GM13976 (cell line): ENCODE data around the gene HSPD1.

Experiments used
- DNase-seq: peaks from one replicate; pipeline ENCODE4 v3.0.0; 2012; ENCODE audit warnings: low spot score
- CTCF ChIP-seq: IDR thresholded peaks from 2 replicates; pipeline ENCODE4 v1.5.1; 2012; ENCODE audit warnings: borderline replicate concordance, mild to moderate bottlenecking; ENCODE audit not compliant: insufficient read depth; ENCODE audit errors: extremely low read depth, missing control alignments, control extremely low read depth
- in situ Hi-C: fragments of 300-500 bp; cut with MboI; formaldehyde crosslinking; loops from one replicate; pipeline ENCODE4 v1.12.0; 2022; ENCODE audit warnings: low sequenced_read_pairs, mixed read lengths, inconsistent platforms; ENCODE audit not compliant: unreplicated experiment

Gene HSPD1

GRCh38 chr2:197517150-197517549 lies 17.5 kb upstream of the HSPD1 start:
- TF ChIP-seq CTCF, result no peak
- in situ Hi-C loops, result no loop called here
- no peak for DNase-seq

DNA sequence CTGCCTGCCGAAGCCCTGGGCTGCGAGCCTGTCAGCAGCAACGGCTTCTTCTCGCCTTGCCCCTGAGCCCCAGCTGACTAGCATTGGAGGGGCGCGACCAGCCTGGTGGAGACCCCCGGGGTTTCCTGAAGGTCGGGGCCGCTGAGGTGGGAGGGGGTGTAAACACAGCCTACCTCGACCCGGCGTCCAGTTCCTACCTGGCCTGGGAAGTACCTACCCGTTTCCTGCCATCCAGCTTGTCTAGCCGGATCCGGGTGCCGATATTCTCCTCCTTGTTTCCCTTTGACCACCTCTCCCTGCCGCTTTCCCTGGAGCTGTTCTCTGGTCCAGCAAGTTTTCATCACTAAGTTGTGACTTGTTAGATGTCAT lies 16.7 kb upstream of the HSPD1 start:
- in situ Hi-C loops, result no loop called here
- DNase-seq, result peak; percentile 40
- no peak for TF ChIP-seq CTCF

DNA sequence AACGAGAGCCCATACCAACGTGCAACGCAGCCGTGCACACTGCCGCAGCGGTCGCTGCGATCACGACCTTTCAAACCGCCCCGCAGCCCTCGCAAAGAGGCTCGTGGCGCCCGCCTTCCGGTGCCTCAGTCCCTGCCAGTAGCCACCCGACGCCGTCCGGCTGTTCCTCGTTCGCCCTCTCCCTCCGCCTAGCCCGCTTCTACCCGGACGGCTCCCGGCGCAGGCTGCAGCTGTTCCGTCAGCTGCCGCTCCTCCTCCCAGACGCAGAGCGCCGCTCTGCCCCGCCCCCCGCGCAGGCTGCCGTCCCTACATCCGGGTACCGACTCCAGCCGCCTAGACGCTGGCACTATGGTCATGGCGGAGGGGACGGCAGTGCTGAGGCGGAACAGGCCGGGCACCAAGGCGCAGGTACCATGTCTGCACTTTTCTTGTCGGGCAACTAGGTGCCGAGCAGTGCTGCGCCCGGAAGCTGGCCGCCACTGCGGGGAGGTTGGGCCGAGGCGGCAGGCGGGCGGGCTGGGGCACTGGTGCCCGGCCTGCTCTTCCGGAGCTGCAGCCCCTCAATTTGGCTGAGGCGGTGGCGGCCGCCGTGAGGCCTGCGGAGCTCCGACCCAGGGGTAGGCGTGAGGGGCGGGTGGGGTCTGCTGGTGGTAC lies 16.2 kb upstream of the HSPD1 start, which contains the start of gene MOB4:
MOB4 (plus strand) TSS at position 328 of the 654 bp plus-strand sequence; CDS start at position 349, 21 bp downstream.
- no peak for TF ChIP-seq CTCF
- DNase-seq, result peak; percentile 96
- in situ Hi-C loops, result no loop called here

DNA sequence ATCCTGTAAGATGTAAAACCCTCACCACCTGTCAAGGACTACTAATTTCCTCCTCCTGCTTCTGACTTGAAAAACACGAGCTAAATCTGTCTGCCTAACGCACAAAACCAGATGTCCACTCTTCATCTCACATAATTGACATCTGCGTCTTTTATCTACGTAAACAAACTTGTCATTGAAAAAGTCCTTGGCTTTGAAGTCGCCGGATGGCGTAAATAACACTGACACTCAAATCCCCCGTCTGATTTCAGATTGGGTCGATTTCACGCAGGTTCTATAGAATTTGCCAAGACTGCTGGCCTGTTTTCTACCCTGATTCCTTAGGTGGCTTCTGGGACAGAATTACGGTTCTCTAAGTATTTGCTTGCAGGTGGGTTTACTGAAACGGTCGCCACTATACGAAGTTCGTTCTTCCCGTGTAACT lies 15.7 kb upstream of the HSPD1 start:
- no peak for TF ChIP-seq CTCF
- in situ Hi-C loops, result no loop called here
- peak; percentile 37 for DNase-seq

DNA sequence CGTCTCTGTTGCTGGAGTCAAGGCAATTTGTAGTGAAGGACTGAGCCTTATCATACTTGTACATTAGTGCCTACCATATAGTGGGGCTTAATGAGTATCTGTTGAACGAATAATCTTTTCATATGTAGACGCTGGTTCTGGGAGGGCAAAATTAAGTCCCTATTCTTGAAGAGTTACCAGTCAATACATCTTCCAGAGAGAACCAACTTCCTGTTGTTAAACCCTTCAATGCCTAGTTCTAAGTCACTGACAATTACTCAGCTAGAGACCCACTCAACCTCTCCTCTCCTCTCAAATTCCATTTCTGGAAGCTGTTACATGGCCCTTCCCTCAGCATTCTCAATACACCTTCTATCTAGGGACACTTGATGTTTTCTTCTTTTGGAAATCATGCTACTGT lies 15.1 kb upstream of the HSPD1 start:
- DNase-seq, result no peak
- in situ Hi-C loops, result no loop called here
- TF ChIP-seq CTCF, result no peak

GRCh38 chr2:197513915-197514314 lies 14.3 kb upstream of the HSPD1 start:
- in situ Hi-C loops, result no loop called here
- no peak for TF ChIP-seq CTCF
- DNase-seq, result no peak
